Stomach (tissue), 9 donors: ENCODE results near the gene RTKN. TPM values are rescaled to one million over a fixed set of nuclear protein-coding genes. Genes with fewer than 3 reads are reported as not detected.

Source experiments
- DNase-seq, 2 donors: peaks; one replicate each; pipeline versions ENCODE4 v3.0.0 to v3.0.0-alpha.2; 2013 to 2019
- H3K27ac ChIP-seq, 5 donors: fragments of 200-600 bp in 4 of 5; sonication (generic) in 4 of 5; one replicate each; pipeline ENCODE4 v1.5.1; 2013 to 2019; ENCODE audit warnings: mild to moderate bottlenecking in 1 of 5, moderate library complexity in 1 of 5
- H3K27me3 ChIP-seq, 3 donors: fragments of 200-600 bp; sonication (generic); one replicate each; pipeline ENCODE4 v1.5.1; 2017 to 2019; ENCODE audit warnings: mixed run types in 1 of 3
- H3K36me3 ChIP-seq, 4 donors: fragments of 200-600 bp; sonication (generic); 1 replicate in 3 of 4; 2 replicates in 1 of 4; pipeline ENCODE4 v1.5.1; 2016 to 2019
- H3K4me1 ChIP-seq, 4 donors: fragments of 200-600 bp; sonication (generic); one replicate each; pipeline ENCODE4 v1.5.1; 2016 to 2019
- H3K4me3 ChIP-seq, 4 donors: fragments of 200-600 bp; sonication (generic) in 3 of 4; one replicate each; pipeline ENCODE4 v1.5.1; 2016 to 2019; ENCODE audit warnings: mild to moderate bottlenecking in 1 of 4
- H3K9me3 ChIP-seq, 4 donors: fragments of 200-600 bp; sonication (generic); one replicate each; pipeline ENCODE4 v1.5.1; 2016 to 2019
- POLR2A ChIP-seq, 4 donors: fragments of 450-650 bp; IDR thresholded peaks; one replicate each; pipeline ENCODE4 v1.6.1; 2016; ENCODE audit warnings: antibody characterized with exemption in 4 of 4, control low read depth in 2 of 4, mild to moderate bottlenecking in 1 of 4, moderate library complexity in 1 of 4
- WGBS, 5 donors: extraction: QIAGEN DNeasy Blood & Tissue Kit in 3 of 5; methylation state at CpG; one replicate each; pipeline versions ENCODE4 v1.1.5 to v1.1.7; 2013 to 2018; 5-methylcytosine and 5-hydroxymethylcytosine counted together
- intact Hi-C: fragments of 100-400 bp; cut with DNase I; formaldehyde crosslinking; loops from one replicate; pipeline ENCODE4 v1.15.1; 2023; ENCODE audit warnings: low total_unique reads
- polyA plus RNA-seq, 3 donors: library from polyadenylated mRNA; stranded (reverse); fragments of 200-250 nt; gene quantifications; one replicate each; pipeline ENCODE4 v1.2.3, GENCODE V29; 2013
- total RNA-seq, 5 donors: library from RNA; depleted of rRNA; stranded (reverse); fragments of >200 nt; gene quantifications; one replicate each; pipeline versions ENCODE4 v1.1.0 to v1.2.3, GENCODE V29; 2014 to 2016
- donor health status: healthy with polysubstance abuse.
- donor health status: Bipolar disorder and iron deficiency.
- donor health status: healthy.

RTKN gene
- total and polyA plus RNA-seq, 8 donors, result 10.8 to 125 (median 27.0) TPM

- Histone ChIP-seq H3K27me3 (no peaks in the 10 kb centered on the region), H3K4me1 (peaks cover 33 to 66% (median 45%) of the 10 kb centered on the region in 4 donors), H3K9me3 (no peaks in the 10 kb centered on the region), H3K4me3 (no peak overlapping the region), H3K36me3 (peaks cover 27 to 49% (median 37%) of the 10 kb centered on the region in 4 donors), H3K27ac (no peak overlapping the region)
- TF ChIP-seq POLR2A (IDR thresholded peaks at IDR 0.05), result no peak
- whole genome bisulfite sequencing, 5 donors, result 78 to 89% (median 84%) methylated on average over 2 of the region's 2 CpGs
- intact Hi-C loops, result no loop called here
- DNase-seq, result no peak
Measured at GRCh38 chr2:74375838-74376237, 65.9 kb downstream of the RTKN start.

Other genes with a start within 250 kb of the RTKN start
- 10 to 100 TPM in 3 of 5 donors, 1 to 10 TPM in 2; 4.3 to 51.3 (median 37.7) TPM for gene MTHFD2, start 243.3 kb downstream of the RTKN start, total RNA-seq
- 10 to 100 TPM; 34.1 to 54.1 (median 42.1) TPM for gene MTHFD2, start 243.3 kb downstream of the RTKN start, polyA plus RNA-seq
- 1 to 10 TPM in 3 of 5 donors, under 1 TPM in 1, not detected in 1; 0.58 to 4.8 (median 3.2) TPM for gene SLC4A5, start 98.5 kb downstream of the RTKN start, total RNA-seq
- gene SLC4A5, start 98.5 kb downstream of the RTKN start, polyA plus RNA-seq, result under 1 TPM; 0.12 to 0.46 (median 0.38) TPM
- 100 to 1,000 TPM in 3 of 5 donors, 10 to 100 TPM in 2; 71.2 to 181 (median 122) TPM for gene DCTN1, start 61.6 kb downstream of the RTKN start, total RNA-seq
- gene DCTN1, start 61.6 kb downstream of the RTKN start, polyA plus RNA-seq, result 10 to 100 TPM; 65.8 to 92.6 (median 83.5) TPM
- 1 to 10 TPM in 2 of 5 donors, not detected in 3; 2.7 to 3.5 TPM for gene C2orf81, start 20.3 kb downstream of the RTKN start, total RNA-seq
- 1 to 10 TPM; 1.7 to 2.2 (median 2.1) TPM for gene C2orf81, start 20.3 kb downstream of the RTKN start, polyA plus RNA-seq
- gene WDR54, start 20.2 kb downstream of the RTKN start, total RNA-seq, result 1 to 10 TPM in 4 of 5 donors, not detected in 1; 3.5 to 9.8 (median 7.3) TPM
- gene WDR54, start 20.2 kb downstream of the RTKN start, polyA plus RNA-seq, result 10 to 100 TPM; 10.5 to 12.8 (median 12.5) TPM
- 10 to 100 TPM in 2 of 5 donors, 1 to 10 TPM in 2, not detected in 1; 4.7 to 44.5 (median 11.1) TPM for gene INO80B, start 13.2 kb upstream of the RTKN start, total RNA-seq
- 10 to 100 TPM; 32.2 to 52.2 (median 51.9) TPM for gene INO80B, start 13.2 kb upstream of the RTKN start, polyA plus RNA-seq
- gene WBP1, start 16.5 kb upstream of the RTKN start, total RNA-seq, result 10 to 100 TPM in 4 of 5 donors, 1 to 10 TPM in 1; 1.8 to 59.4 (median 21.7) TPM
- 10 to 100 TPM; 78.9 to 82.4 (median 82.3) TPM for gene WBP1, start 16.5 kb upstream of the RTKN start, polyA plus RNA-seq
- 100 to 1,000 TPM in 1 of 5 donors, 10 to 100 TPM in 4; 17.5 to 130 (median 65.8) TPM for gene MOGS, start 23.4 kb upstream of the RTKN start, total RNA-seq
- 10 to 100 TPM; 15.6 to 32.2 (median 30.4) TPM for gene MOGS, start 23.4 kb upstream of the RTKN start, polyA plus RNA-seq
- 100 to 1,000 TPM in 2 of 5 donors, 10 to 100 TPM in 2, 1 to 10 TPM in 1; 4.6 to 335 (median 18.0) TPM for gene MRPL53, start 30.7 kb upstream of the RTKN start, total RNA-seq
- 100 to 1,000 TPM in 1 of 3 donors, 10 to 100 TPM in 2; 74.0 to 108 (median 88.6) TPM for gene MRPL53, start 30.7 kb upstream of the RTKN start, polyA plus RNA-seq
- 10 to 100 TPM; 19.1 to 78.2 (median 51.3) TPM for gene CCDC142, start 41.1 kb upstream of the RTKN start, total RNA-seq
- 1 to 10 TPM; 3.2 to 3.4 (median 3.2) TPM for gene CCDC142, start 41.1 kb upstream of the RTKN start, polyA plus RNA-seq
- gene TTC31, start 41.1 kb upstream of the RTKN start, total RNA-seq, result 10 to 100 TPM in 4 of 5 donors, 1 to 10 TPM in 1; 4.7 to 91.2 (median 20.5) TPM
- gene TTC31, start 41.1 kb upstream of the RTKN start, polyA plus RNA-seq, result 10 to 100 TPM; 10.5 to 11.4 (median 10.8) TPM
- 1 to 10 TPM in 2 of 5 donors, not detected in 3; 1.1 to 2.6 TPM for gene LBX2, start 57.7 kb upstream of the RTKN start, total RNA-seq
- 1 to 10 TPM; 1.1 to 2.3 (median 1.2) TPM for gene LBX2, start 57.7 kb upstream of the RTKN start, polyA plus RNA-seq
- 10 to 100 TPM in 2 of 5 donors, 1 to 10 TPM in 3; 1.9 to 49.6 (median 6.4) TPM for gene PCGF1, start 65.8 kb upstream of the RTKN start, total RNA-seq
- gene PCGF1, start 65.8 kb upstream of the RTKN start, polyA plus RNA-seq, result 10 to 100 TPM; 14.7 to 20.8 (median 18.1) TPM
- under 1 TPM in 1 of 5 donors, not detected in 4; 0.73 TPM for gene TLX2, start 72.5 kb upstream of the RTKN start, total RNA-seq
- under 1 TPM in 1 of 3 donors, not detected in 2; 0.28 TPM for gene TLX2, start 72.5 kb upstream of the RTKN start, polyA plus RNA-seq
- 10 to 100 TPM in 4 of 5 donors, 1 to 10 TPM in 1; 6.6 to 42.6 (median 22.8) TPM for gene DQX1, start 84.3 kb upstream of the RTKN start, total RNA-seq
- 1 to 10 TPM; 2.1 to 5.3 (median 4.1) TPM for gene DQX1, start 84.3 kb upstream of the RTKN start, polyA plus RNA-seq
- 100 to 1,000 TPM in 4 of 5 donors, 10 to 100 TPM in 1; 74.4 to 244 (median 173) TPM for gene AUP1, start 87.8 kb upstream of the RTKN start, total RNA-seq
- gene AUP1, start 87.8 kb upstream of the RTKN start, polyA plus RNA-seq, result 100 to 1,000 TPM in 2 of 3 donors, 10 to 100 TPM in 1; 97.9 to 235 (median 139) TPM
- gene HTRA2, start 88.0 kb upstream of the RTKN start, total RNA-seq, result 10 to 100 TPM in 4 of 5 donors, 1 to 10 TPM in 1; 7.6 to 60.0 (median 23.7) TPM
- 10 to 100 TPM; 24.4 to 31.2 (median 25.5) TPM for gene HTRA2, start 88.0 kb upstream of the RTKN start, polyA plus RNA-seq
- gene LOXL3, start 112.0 kb upstream of the RTKN start, total RNA-seq, result 10 to 100 TPM in 2 of 5 donors, 1 to 10 TPM in 2, under 1 TPM in 1; 0.89 to 49.0 (median 5.0) TPM
- 1 to 10 TPM in 2 of 3 donors, under 1 TPM in 1; 0.76 to 1.6 (median 1.1) TPM for gene LOXL3, start 112.0 kb upstream of the RTKN start, polyA plus RNA-seq
- gene DOK1, start 112.8 kb upstream of the RTKN start, total RNA-seq, result 10 to 100 TPM in 3 of 5 donors, 1 to 10 TPM in 2; 5.9 to 89.3 (median 12.2) TPM
- gene DOK1, start 112.8 kb upstream of the RTKN start, polyA plus RNA-seq, result 10 to 100 TPM in 2 of 3 donors, 1 to 10 TPM in 1; 8.8 to 17.7 (median 17.4) TPM
- 10 to 100 TPM in 1 of 5 donors, 1 to 10 TPM in 1, under 1 TPM in 1, not detected in 2; 0.18 to 27.1 (median 3.5) TPM for gene M1AP, start 206.4 kb upstream of the RTKN start, total RNA-seq
- gene M1AP, start 206.4 kb upstream of the RTKN start, polyA plus RNA-seq, result under 1 TPM in 2 of 3 donors, not detected in 1; 0.20 to 0.31 TPM
- 10 to 100 TPM in 2 of 5 donors, 1 to 10 TPM in 3; 2.6 to 65.3 (median 4.2) TPM for gene SEMA4F, start 212.3 kb upstream of the RTKN start, total RNA-seq
- gene SEMA4F, start 212.3 kb upstream of the RTKN start, polyA plus RNA-seq, result 1 to 10 TPM in 1 of 3 donors, under 1 TPM in 2; 0.46 to 1.6 (median 0.98) TPM